IPS DF 6.9 (cell line): ENCODE data around the gene TTLL9.

Experiments
- DNase-seq: peaks from one replicate; pipeline ENCODE4 v3.0.0-alpha.2; 2013; ENCODE audit warnings: low read depth, low spot score
- H3K27ac ChIP-seq: one replicate; pipeline ENCODE4 v1.5.1; 2013; ENCODE audit warnings: low read length, control low read depth
- H3K27me3 ChIP-seq: 2 replicates; pipeline ENCODE4 v1.6.1; 2013; ENCODE audit warnings: mild to moderate bottlenecking, low read length; ENCODE audit not compliant: control insufficient read depth, insufficient read depth
- H3K36me3 ChIP-seq: 2 replicates; pipeline ENCODE4 v1.6.1; 2013; ENCODE audit warnings: low read length; ENCODE audit not compliant: control insufficient read depth, insufficient read depth
- H3K4me1 ChIP-seq: 2 replicates; pipeline ENCODE4 v1.6.1; 2013; ENCODE audit warnings: low read length; ENCODE audit not compliant: control insufficient read depth, insufficient read depth
- H3K4me3 ChIP-seq: 2 replicates; pipeline ENCODE4 v1.5.1; 2013; ENCODE audit warnings: mild to moderate bottlenecking, low read length
- H3K9me3 ChIP-seq: 2 replicates; pipeline ENCODE4 v1.6.1; 2013; ENCODE audit warnings: low read length, inconsistent platforms; ENCODE audit not compliant: control insufficient read depth, insufficient read depth
- WGBS: extraction: QIAGEN DNeasy Blood & Tissue Kit; methylation state at CpG from one replicate; pipeline ENCODE4 v1.1.7; 2013; ENCODE audit warnings: mixed read lengths, missing lambda C conversion rate; ENCODE audit not compliant: insufficient read length, insufficient coverage; 5-methylcytosine and 5-hydroxymethylcytosine counted together

TTLL9 gene

DNA sequence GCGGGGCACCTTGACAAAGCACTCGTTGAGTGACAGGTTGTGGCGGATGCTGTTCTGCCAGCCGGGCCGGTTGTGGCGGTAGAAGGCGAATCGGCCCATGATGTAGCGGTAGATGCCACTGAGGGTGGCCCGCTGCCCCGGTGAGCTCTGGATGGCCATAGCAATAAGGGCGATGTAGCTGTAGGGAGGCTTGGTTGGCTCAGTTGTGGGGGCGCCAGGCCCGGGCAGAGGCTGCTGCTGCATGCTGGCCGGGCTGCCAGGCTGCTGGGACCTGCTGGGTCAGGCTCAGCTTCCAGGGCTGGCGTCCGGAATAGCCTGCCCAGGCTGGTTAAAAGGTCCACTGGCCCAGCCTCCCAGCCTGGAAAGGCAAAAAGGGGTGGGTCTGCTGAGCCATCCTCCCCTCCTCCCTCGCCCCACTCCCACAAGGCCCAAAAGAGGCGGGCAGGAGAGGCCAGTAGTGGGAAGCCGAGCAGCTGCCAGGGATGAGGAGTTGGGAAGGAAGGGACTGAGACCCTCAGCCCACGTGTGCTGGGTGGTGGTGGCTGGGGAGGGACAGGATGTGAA lies 25.1 kb upstream of the TTLL9 start, which contains the start of gene FOXS1:
Gene FOXS1 (minus strand): TSS at position 305 of the 564 bp plus-strand sequence. CDS start 62 bp downstream, at position 243.
- WGBS, result no CpG with 5 or more reads among the region's 21 CpGs
- DNase-seq, result no peak
- Histone ChIP-seq H3K4me1 (peaks cover 9% of the 10 kb centered on the region), H3K27ac (no peak within 1 kb of the TSS), H3K4me3 (no peak within 1 kb of the TSS), H3K9me3 (no peaks in the 10 kb centered on the region), H3K27me3 (peaks cover 3% of the 10 kb centered on the region; the same call in 1 of the 2 replicates), H3K36me3 (no peaks in the 10 kb centered on the region)

DNA sequence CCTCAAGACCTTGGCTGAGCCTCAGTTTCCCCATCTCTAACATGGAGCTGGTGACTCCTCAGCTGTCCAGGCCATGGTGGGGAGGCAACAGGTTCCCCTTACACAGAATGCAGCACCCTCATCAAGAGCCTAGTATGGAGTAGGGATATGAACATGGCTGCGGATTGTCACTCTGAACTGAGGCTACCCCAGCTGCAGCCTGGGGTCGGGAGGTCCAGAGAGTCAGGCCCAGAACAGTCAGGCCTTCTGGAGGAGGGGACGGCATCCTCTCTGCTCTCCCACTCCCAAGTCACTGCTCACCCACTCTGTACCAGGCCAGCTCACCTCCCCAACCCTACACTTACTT lies 23.7 kb upstream of the TTLL9 start:
- DNase-seq, result no peak
- no peaks in the 10 kb centered on the region for H3K36me3 ChIP-seq
- WGBS, result no CpG with 5 or more reads among the region's 3 CpGs
- H3K4me1 ChIP-seq, result peaks cover 8% of the 10 kb centered on the region
- H3K27ac ChIP-seq, result no peak overlapping the region
- H3K27me3 ChIP-seq, result peaks cover 5% of the 10 kb centered on the region; the same call in 1 of the 2 replicates
- H3K9me3 ChIP-seq, result no peaks in the 10 kb centered on the region
- H3K4me3 ChIP-seq, result no peak overlapping the region

DNA sequence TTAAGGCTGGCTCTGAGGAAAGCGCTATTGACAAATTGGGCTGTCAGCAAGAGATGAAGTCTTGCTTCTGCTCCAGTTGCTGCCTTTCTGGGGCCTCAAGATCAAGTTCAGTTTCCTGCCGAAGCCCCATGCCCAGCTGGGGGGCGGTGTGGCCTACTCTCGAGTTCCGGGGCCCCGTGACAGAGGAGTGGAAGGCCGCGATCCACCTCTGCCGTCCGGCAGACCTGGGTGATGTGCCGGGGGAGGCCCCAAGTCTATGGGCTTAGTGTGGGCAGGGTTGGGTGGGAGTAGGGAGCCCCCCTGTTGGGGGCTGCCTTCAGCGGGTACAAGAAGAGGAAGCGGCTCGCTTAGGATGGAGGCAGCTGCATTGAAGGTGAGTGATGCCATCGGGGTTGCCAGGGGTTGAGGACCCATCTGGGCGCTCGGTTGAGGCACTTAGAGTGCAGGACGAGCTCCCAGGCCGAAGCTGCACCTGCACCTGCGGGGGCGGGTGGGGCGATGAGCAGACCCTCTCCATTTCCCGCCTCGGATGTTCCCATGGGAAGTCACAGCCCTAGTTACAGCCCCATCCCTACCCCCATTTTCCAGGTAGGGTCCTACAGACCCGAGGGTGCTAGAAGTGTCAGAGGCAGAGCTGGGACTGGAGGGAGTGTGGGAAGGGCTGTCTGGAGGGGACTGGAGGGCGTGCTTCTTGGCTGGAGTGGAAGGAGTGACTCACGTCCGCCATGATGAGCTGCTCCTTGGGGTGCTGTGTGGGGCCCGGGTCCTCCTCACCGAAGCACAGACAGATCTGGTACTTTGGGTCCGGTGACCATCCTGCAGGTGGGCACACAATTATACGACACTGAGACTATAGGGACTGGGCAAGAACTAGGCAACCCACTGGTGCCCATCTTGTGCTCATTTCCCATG lies 22.1 kb upstream of the TTLL9 start:
- Histone ChIP-seq H3K4me1 (peaks cover 2% of the 10 kb centered on the region; the same call in 1 of the 2 replicates), H3K27me3 (peaks cover 5% of the 10 kb centered on the region; the same call in 1 of the 2 replicates), H3K36me3 (no peaks in the 10 kb centered on the region), H3K4me3 (no peak overlapping the region), H3K9me3 (no peaks in the 10 kb centered on the region), H3K27ac (no peak overlapping the region)
- no peak for DNase-seq
- WGBS, result no CpG with 5 or more reads among the region's 32 CpGs

DNA sequence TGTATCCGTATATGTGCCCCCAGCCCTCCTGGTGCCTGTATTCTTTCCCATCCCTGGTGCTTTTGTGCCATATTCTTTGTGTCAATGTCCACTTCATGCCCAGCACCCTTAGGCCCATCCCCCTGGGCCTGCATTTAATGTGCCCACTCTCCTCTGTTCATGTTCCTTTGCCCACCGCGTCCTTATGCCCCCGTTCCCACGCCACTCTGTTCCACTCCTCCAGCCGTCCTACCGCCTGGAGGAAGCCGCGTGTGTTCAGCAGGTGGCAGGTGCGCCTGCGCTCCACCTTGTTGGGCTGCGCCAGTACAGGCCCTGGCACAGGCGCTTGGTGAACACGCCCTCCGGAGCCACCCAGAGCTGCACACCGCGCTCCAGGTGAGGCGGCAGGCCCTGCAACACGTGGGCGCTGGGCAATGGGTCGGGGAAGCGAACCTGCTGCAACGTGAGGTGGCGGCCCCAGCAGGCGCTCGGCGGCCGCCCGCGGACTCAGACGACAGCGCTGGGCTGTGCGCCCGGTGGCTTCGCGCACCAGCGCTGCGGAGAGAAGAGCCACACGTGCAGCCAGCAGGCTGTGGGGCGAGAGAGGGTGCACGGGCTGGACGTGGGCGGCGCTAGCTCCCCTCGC lies 21.0 kb upstream of the TTLL9 start:
- H3K36me3 ChIP-seq, result no peaks in the 10 kb centered on the region
- peaks cover 5% of the 10 kb centered on the region; the same call in 1 of the 2 replicates for H3K27me3 ChIP-seq
- WGBS, result no CpG with 5 or more reads among the region's 45 CpGs
- no peak for DNase-seq
- H3K27ac ChIP-seq, result no peak overlapping the region
- peaks cover 2% of the 10 kb centered on the region; the same call in 1 of the 2 replicates for H3K4me1 ChIP-seq
- no peaks in the 10 kb centered on the region for H3K9me3 ChIP-seq
- H3K4me3 ChIP-seq, result no peak overlapping the region

- Histone ChIP-seq H3K9me3 (no peaks in the 10 kb centered on the region), H3K27ac (no peak overlapping the region), H3K27me3 (peaks cover 5% of the 10 kb centered on the region; the same call in 1 of the 2 replicates), H3K4me1 (peaks cover 2% of the 10 kb centered on the region; the same call in 1 of the 2 replicates), H3K4me3 (no peak overlapping the region), H3K36me3 (no peaks in the 10 kb centered on the region)
- no peak for DNase-seq
- WGBS, result no CpG with 5 or more reads among the region's 11 CpGs
These were observed 19.0 kb upstream of the TTLL9 start for GRCh38 chr20:31851240-31851955.

- no peaks in the 10 kb centered on the region for H3K36me3 ChIP-seq
- H3K4me1 ChIP-seq, result peaks cover 3% of the 10 kb centered on the region; the same call in 1 of the 2 replicates
- no CpG with 5 or more reads among the region's 7 CpGs for WGBS
- H3K4me3 ChIP-seq, result no peak overlapping the region
- peaks cover 5% of the 10 kb centered on the region; the same call in 1 of the 2 replicates for H3K27me3 ChIP-seq
- DNase-seq, result no peak
- H3K9me3 ChIP-seq, result no peaks in the 10 kb centered on the region
- no peak overlapping the region for H3K27ac ChIP-seq
These were observed 17.0 kb upstream of the TTLL9 start for GRCh38 chr20:31853481-31853880.

- DNase-seq, result no peak
- Histone ChIP-seq H3K4me3 (no peak overlapping the region), H3K36me3 (no peaks in the 10 kb centered on the region), H3K27ac (no peak overlapping the region), H3K4me1 (0 out of 2 replicates have a peak, but pooled peaks cover 2% of the 10 kb centered on the region), H3K9me3 (no peaks in the 10 kb centered on the region), H3K27me3 (0 out of 2 replicates have a peak, but pooled peaks cover 2% of the 10 kb centered on the region)
- WGBS, result no CpG with 5 or more reads among the region's 3 CpGs
These were observed 13.9 kb upstream of the TTLL9 start for GRCh38 chr20:31856516-31856915.

GRCh38 chr20:31857861-31858759 lies 12.3 kb upstream of the TTLL9 start:
- 0 out of 2 replicates have a peak, but pooled peaks cover 2% of the 10 kb centered on the region for H3K4me1 ChIP-seq
- H3K27ac ChIP-seq, result no peak overlapping the region
- H3K27me3 ChIP-seq, result 0 out of 2 replicates have a peak, but pooled peaks cover 2% of the 10 kb centered on the region
- DNase-seq, result no peak
- H3K36me3 ChIP-seq, result no peaks in the 10 kb centered on the region
- no CpG with 5 or more reads among the region's 15 CpGs for WGBS
- no peaks in the 10 kb centered on the region for H3K9me3 ChIP-seq
- H3K4me3 ChIP-seq, result no peak overlapping the region

DNA sequence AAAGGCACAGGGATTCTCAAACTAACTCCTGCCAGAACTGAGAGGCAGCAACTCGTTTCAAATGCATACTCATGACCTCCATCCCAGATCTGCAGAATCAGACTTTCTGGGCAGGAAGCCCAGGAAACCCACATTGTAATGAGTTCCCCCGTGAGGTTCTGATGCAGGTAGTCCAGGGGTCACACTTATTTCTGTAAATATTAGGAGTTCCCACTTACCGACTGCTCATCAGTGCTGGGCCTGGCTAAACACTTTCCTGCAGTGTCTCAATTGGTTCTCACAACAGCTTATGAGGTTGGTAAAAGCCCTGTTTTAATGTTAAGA lies 11.7 kb upstream of the TTLL9 start:
- H3K27me3 ChIP-seq, result 0 out of 2 replicates have a peak, but pooled peaks cover 2% of the 10 kb centered on the region
- H3K27ac ChIP-seq, result no peak overlapping the region
- DNase-seq, result no peak
- H3K4me3 ChIP-seq, result no peak overlapping the region
- H3K36me3 ChIP-seq, result no peaks in the 10 kb centered on the region
- 0 out of 2 replicates have a peak, but pooled peaks cover 2% of the 10 kb centered on the region for H3K4me1 ChIP-seq
- no CpG with 5 or more reads among the region's 3 CpGs for WGBS
- H3K9me3 ChIP-seq, result no peaks in the 10 kb centered on the region
